PC-3 (cell line): ENCODE measurements around the gene ARHGEF38. TPM values are rescaled to one million over a fixed set of nuclear protein-coding genes. Genes with fewer than 3 reads are reported as not detected.

ENCODE experiments used
- ATAC-seq: fragments of 200-7000 bp; cut with Tn5 transposase; 2 replicates; pipeline ENCODE4 v1.9.1; 2020; ENCODE audit warnings: mild to moderate bottlenecking, moderate library complexity
- BruUV-seq: library from RNA; stranded (reverse); fragments of 400-500 nt; replicated peaks from 2 replicates; lab custom pipeline; 2021; lab: Mats Ljungman, UMichigan
- CTCF ChIA-PET: fragments of 300-600 bp; sonication (Branson Sonifier 250); formaldehyde crosslinking; loops from one replicate; lab custom pipeline; 2022; ENCODE audit warnings: antibody characterized with exemption; lab: Charles Lee
- POLR2A ChIA-PET: fragments of 300-600 bp; sonication (Branson Sonifier 250); formaldehyde crosslinking; loops from one replicate; lab custom pipeline; 2022; ENCODE audit warnings: antibody characterized with exemption; ENCODE audit not compliant: unreplicated experiment; lab: Charles Lee
- DNase-seq: peaks from one replicate; pipeline ENCODE4 v3.0.0-alpha.2; 2015
- H2AFZ ChIP-seq: fragments of 300-600 bp; sonication (generic); 2 replicates; pipeline ENCODE4 v1.6.0; 2016; ENCODE audit warnings: antibody characterized with exemption, low read length
- H3F3A ChIP-seq: fragments of 300-600 bp; sonication (generic); one replicate; pipeline ENCODE4 v1.6.0; 2017; ENCODE audit warnings: antibody characterized with exemption, low read length, control low read depth, mild to moderate bottlenecking; ENCODE audit not compliant: unreplicated experiment
- H3K27ac ChIP-seq: fragments of 300-600 bp; sonication (generic); 2 replicates; pipeline ENCODE4 v1.5.1; 2016; ENCODE audit warnings: mild to moderate bottlenecking, low read length
- H3K27me3 ChIP-seq: fragments of 300-600 bp; sonication (generic); 2 replicates; pipeline ENCODE4 v1.6.1; 2016; ENCODE audit warnings: low read length, mixed read lengths
- H3K36me3 ChIP-seq: fragments of 300-600 bp; sonication (generic); 2 replicates; pipeline ENCODE4 v1.6.1; 2016; ENCODE audit warnings: low read depth, mixed run types, low read length, mixed read lengths
- H3K4me1 ChIP-seq: fragments of 300-600 bp; sonication (generic); 2 replicates; pipeline ENCODE4 v1.5.1; 2016; ENCODE audit warnings: low read length; ENCODE audit not compliant: insufficient read depth
- H3K4me2 ChIP-seq: fragments of 300-600 bp; sonication (generic); 2 replicates; pipeline ENCODE4 v1.6.0; 2016; ENCODE audit warnings: low read length
- H3K4me3 ChIP-seq: fragments of 300-600 bp; sonication (generic); 2 replicates; pipeline ENCODE4 v1.5.1; 2016; ENCODE audit warnings: mild to moderate bottlenecking, low read length, mixed read lengths
- H3K79me2 ChIP-seq: fragments of 300-600 bp; sonication (generic); 2 replicates; pipeline ENCODE4 v1.6.1; 2017; ENCODE audit warnings: low read length, mixed read lengths
- H3K9ac ChIP-seq: fragments of 300-600 bp; sonication (generic); 2 replicates; pipeline ENCODE4 v1.6.0; 2016; ENCODE audit warnings: mild to moderate bottlenecking, low read length
- H3K9me2 ChIP-seq: fragments of 300-600 bp; sonication (generic); replicated peaks from 2 replicates; pipeline ENCODE4 v1.6.1; 2016; ENCODE audit warnings: mixed run types, low read length, mixed read lengths
- H3K9me3 ChIP-seq: fragments of 300-600 bp; sonication (generic); 2 replicates; pipeline ENCODE4 v1.6.1; 2016; ENCODE audit warnings: low read length, mixed read lengths
- H4K20me1 ChIP-seq: fragments of 300-600 bp; sonication (generic); 2 replicates; pipeline ENCODE4 v1.6.1; 2016; ENCODE audit warnings: low read length, mixed read lengths
- CTCF ChIP-seq: fragments of 300-600 bp; sonication (generic); conservative IDR thresholded peaks from 2 replicates; pipeline ENCODE4 v1.5.1; 2017; ENCODE audit warnings: antibody characterized with exemption, low read depth, mild to moderate bottlenecking, low read length
- EZH2 ChIP-seq: fragments of 300-600 bp; sonication (generic); IDR thresholded peaks from one replicate; pipeline ENCODE4 v1.6.1; 2017; ENCODE audit warnings: antibody characterized with exemption, mild to moderate bottlenecking, low read length; ENCODE audit not compliant: unreplicated experiment
- EZH2phosphoT487 ChIP-seq: fragments of 300-600 bp; sonication (generic); IDR thresholded peaks from 2 replicates; pipeline ENCODE4 v1.6.1; 2018; ENCODE audit warnings: mild to moderate bottlenecking, antibody characterized with exemption, low read length, borderline replicate concordance
- intact Hi-C: fragments of 100-400 bp; cut with micrococcal nuclease; formaldehyde crosslinking; loops from 2 replicates; pipeline ENCODE4 v1.9.0; 2023
- total RNA-seq: library from RNA; depleted of rRNA; stranded (reverse); fragments of >200 nt; gene quantifications from 2 replicates; pipeline ENCODE4 v1.2.3, GENCODE V29; 2014

ARHGEF38 gene
- total RNA-seq, 1 experiment from 2014 or later, result 2.0 TPM

GRCh38 chr4:105709081-105709450 is 156.6 kb downstream of the ARHGEF38 start:
- BruUV-seq, result no TSS peak
- TF ChIP-seq CTCF (no peak), EZH2 (no peak), EZH2phosphoT487 (no peak)
- H3K9ac ChIP-seq, result peak overlapping the region; percentile 95
- no peaks in the 10 kb centered on the region for H3K9me3 ChIP-seq
- no peaks in the 10 kb centered on the region for H3K27me3 ChIP-seq
- ChIA-PET CTCF (no interaction called here), POLR2A (no interaction called here)
- DNase-seq (peak; percentile 8), ATAC-seq (peak; percentile 35)
- H3K36me3 ChIP-seq, result no peaks in the 10 kb centered on the region
- H3K79me2 ChIP-seq, result peaks cover 77% of the 10 kb centered on the region
- H3K4me3 ChIP-seq, result peak overlapping the region; percentile 86
- no peaks in the 10 kb centered on the region for H3F3A ChIP-seq
- H3K9me2 ChIP-seq, result no peaks in the 10 kb centered on the region
- peak overlapping the region; percentile 79 for H3K27ac ChIP-seq
- peak overlapping the region; percentile 99 for H3K4me2 ChIP-seq
- no peaks in the 10 kb centered on the region for H4K20me1 ChIP-seq
- intact Hi-C loops, result loop anchor here (2.0 kb wide), 1 partner anchor 76 kb away; no protein-coding TSS in a partner anchor
- H2AFZ ChIP-seq, result peak overlapping the region; percentile 96
- peaks cover 41% of the 10 kb centered on the region for H3K4me1 ChIP-seq

- Histone ChIP-seq H3K9ac (peak overlapping the region; percentile 95; the same call in 1 of the 2 replicates), H3K4me3 (peak overlapping the region; percentile 86), H3K27ac (no peak overlapping the region), H3F3A (no peaks in the 10 kb centered on the region), H3K9me2 (no peaks in the 10 kb centered on the region), H2AFZ (peak overlapping the region; percentile 38; the same call in 1 of the 2 replicates), H3K79me2 (peaks cover 71% of the 10 kb centered on the region), H3K27me3 (no peaks in the 10 kb centered on the region), H3K4me1 (peaks cover 42% of the 10 kb centered on the region), H3K4me2 (peak overlapping the region; percentile 99), H3K9me3 (no peaks in the 10 kb centered on the region), H4K20me1 (no peaks in the 10 kb centered on the region), H3K36me3 (no peaks in the 10 kb centered on the region)
- no TSS peak for BruUV-seq
- DNase-seq (no peak), ATAC-seq (no peak)
- ChIA-PET CTCF (interaction anchor here (0.7 kb wide), 1 partner anchor 80 kb away, joined by 3 read pairs; no protein-coding TSS in a partner anchor), POLR2A (no interaction called here)
- TF ChIP-seq CTCF, result no peak
- TF ChIP-seq EZH2phosphoT487, result no peak
- no peak for TF ChIP-seq EZH2
- intact Hi-C loops, result loop anchor here (5.0 to 10.0 kb wide), 5 partner anchors 33 to 495 kb away; partner anchors contain the start of gene PPA2
These were observed 157.7 kb downstream of the ARHGEF38 start for GRCh38 chr4:105710012-105710600.

DNA sequence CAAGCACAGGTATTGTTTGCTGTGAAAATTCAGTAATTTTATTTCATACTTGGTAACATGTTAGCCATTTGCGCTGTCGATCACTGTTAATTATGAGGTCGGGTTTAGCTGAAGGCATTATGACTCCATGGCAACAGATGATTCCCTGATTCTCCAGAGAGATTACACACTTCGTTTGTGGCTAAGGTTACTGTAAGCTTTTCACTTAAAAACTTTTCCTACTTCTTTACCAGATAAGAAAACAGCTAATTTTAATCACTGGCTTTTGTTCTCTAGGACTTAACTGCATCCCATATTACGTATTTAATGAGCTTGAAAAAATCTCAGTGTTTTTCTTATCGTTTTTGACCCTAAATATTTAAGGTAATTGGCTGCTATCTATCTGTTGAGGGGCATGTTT is 158.3 kb downstream of the ARHGEF38 start:
- intact Hi-C loops, result loop anchor here (5.0 to 10.0 kb wide), 5 partner anchors 33 to 494 kb away; partner anchors contain the start of gene PPA2
- DNase-seq, result peak; percentile 42
- Histone ChIP-seq H3K79me2 (peaks cover 71% of the 10 kb centered on the region), H3K9me2 (no peaks in the 10 kb centered on the region), H3K27ac (no peak overlapping the region), H2AFZ (peak overlapping the region; percentile 38; the same call in 1 of the 2 replicates), H3K4me2 (peak overlapping the region; percentile 99), H3K9ac (peak overlapping the region; percentile 7; the same call in 1 of the 2 replicates), H3F3A (no peaks in the 10 kb centered on the region), H3K4me3 (peak overlapping the region; percentile 86), H3K4me1 (peaks cover 44% of the 10 kb centered on the region), H3K9me3 (no peaks in the 10 kb centered on the region), H3K36me3 (no peaks in the 10 kb centered on the region), H4K20me1 (no peaks in the 10 kb centered on the region), H3K27me3 (no peaks in the 10 kb centered on the region)
- no peak for ATAC-seq
- POLR2A ChIA-PET, result no interaction called here
- TF ChIP-seq EZH2phosphoT487, result no peak
- no TSS peak for BruUV-seq
- CTCF ChIA-PET, result interaction anchor here (0.7 kb wide), 1 partner anchor 184 kb away, joined by 3 read pairs; no protein-coding TSS in a partner anchor
